HepG2 (cell line): ENCODE results near the gene CD79A. TPM values are rescaled to one million over a fixed set of nuclear protein-coding genes. Genes with fewer than 3 reads are reported as not detected.

Source experiments
- ARHGAP35 ChIP-seq: sonication (generic); formaldehyde crosslinking; IDR thresholded peaks from 2 replicates; pipeline ENCODE4 v1.9.0; 2022; ENCODE audit warnings: mild to moderate bottlenecking, inconsistent platforms, moderate library complexity, missing genetic modification reagents, borderline replicate concordance
- EHMT2 ChIP-seq: fragments of 200-600 bp; sonication (generic); IDR thresholded peaks from 2 replicates; pipeline ENCODE4 v1.7.0; 2017; ENCODE audit warnings: antibody characterized with exemption, low read depth, low read length, borderline replicate concordance
- FLYWCH1 ChIP-seq: sonication (generic); formaldehyde crosslinking; IDR thresholded peaks from 2 replicates; pipeline ENCODE4 v1.8.1; 2023; ENCODE audit warnings: mild to moderate bottlenecking, missing genetic modification reagents
- GLI4 ChIP-seq: sonication (generic); formaldehyde crosslinking; IDR thresholded peaks from 2 replicates; pipeline ENCODE4 v1.5.1; 2020; ENCODE audit warnings: missing genetic modification reagents, mild to moderate bottlenecking, moderate library complexity, borderline replicate concordance
- PITX1 ChIP-seq: sonication (generic); formaldehyde crosslinking; IDR thresholded peaks from 2 replicates; pipeline ENCODE4 v1.5.1; 2020; ENCODE audit warnings: mild to moderate bottlenecking, missing genetic modification reagents
- STAT5B ChIP-seq: sonication (generic); formaldehyde crosslinking; IDR thresholded peaks from 2 replicates; pipeline ENCODE4 v1.4.0; 2020; ENCODE audit warnings: missing genetic modification reagents
- TFAP4 ChIP-seq: sonication (generic); IDR thresholded peaks from 2 replicates; pipeline ENCODE4 v1.6.1; 2016; ENCODE audit warnings: low read depth, borderline replicate concordance
- ZBTB37 ChIP-seq: sonication (generic); formaldehyde crosslinking; IDR thresholded peaks from 2 replicates; pipeline ENCODE4 v1.4.0; 2020; ENCODE audit warnings: mild to moderate bottlenecking, missing genetic modification reagents
- ZFAT ChIP-seq: sonication (generic); formaldehyde crosslinking; conservative IDR thresholded peaks from 2 replicates; pipeline ENCODE4 v1.8.1; 2023; ENCODE audit warnings: missing genetic modification reagents, inconsistent platforms
- ZNF142 ChIP-seq: sonication (generic); formaldehyde crosslinking; IDR thresholded peaks from 2 replicates; pipeline ENCODE4 v1.4.0; 2020; ENCODE audit warnings: missing genetic modification reagents
- ZNF609 ChIP-seq: sonication (generic); formaldehyde crosslinking; IDR thresholded peaks from 2 replicates; pipeline ENCODE4 v1.4.0; 2020; ENCODE audit warnings: mild to moderate bottlenecking, missing genetic modification reagents, borderline replicate concordance
- ZNF782 ChIP-seq: sonication (generic); formaldehyde crosslinking; IDR thresholded peaks from 2 replicates; pipeline ENCODE4 v1.4.0; 2020; ENCODE audit warnings: missing genetic modification reagents, mild to moderate bottlenecking, borderline replicate concordance
- polyA plus RNA-seq, 8 experiments: library from polyadenylated mRNA; depleted of rRNA in 3 of 8; stranded (reverse) in 7 of 8; unstranded in 1 of 8; fragments of >200 nt; fragmentation: Illumina TruSeq in 4 of 8; extraction: Trizol in 4 of 8; gene quantifications; 2 replicates each; pipeline versions ENCODE4 v1.2.1 to v1.2.3, GENCODE V29; 2011 to 2016; ENCODE audit warnings: low read depth in 4 of 8, missing spikeins in 1 of 8, mixed read lengths in 1 of 8; ENCODE audit not compliant: insufficient read depth in 1 of 8
- total RNA-seq, 5 experiments: library from RNA; depleted of rRNA; stranded (reverse); fragments of >200 nt; fragmentation: Illumina TruSeq; extraction: Trizol; gene quantifications; 2 replicates each; pipeline ENCODE4 v1.2.3, GENCODE V29; 2016; ENCODE audit warnings: low read depth in 1 of 5

The CD79A gene
- total and polyA plus RNA-seq, 2 of the 13 experiments (the other 11 are each of a cell fraction or from before 2014, with no cell fraction given), result 0.24 to 0.33 TPM

- TF ChIP-seq ZNF609 (CRISPR knock-in tag) (no peak; the same call in 1 of the 2 replicates), ARHGAP35 (CRISPR knock-in tag) (peak; percentile 36; the same call in 1 of the 2 replicates), EHMT2 (no peak; the same call in 1 of the 2 replicates), TFAP4 (peak; percentile 69; the same call in 1 of the 2 replicates), ZNF782 (CRISPR knock-in tag) (no peak), ZBTB37 (CRISPR knock-in tag) (0 out of 2 replicates have a peak, but pooled peaks have one; percentile 1), FLYWCH1 (CRISPR knock-in tag) (no peak), PITX1 (CRISPR knock-in tag) (peak; percentile 25; the same call in 1 of the 2 replicates), ZNF142 (CRISPR knock-in tag) (no peak), STAT5B (CRISPR knock-in tag) (no peak), GLI4 (CRISPR knock-in tag) (no peak), ZFAT (CRISPR knock-in tag) (no peak)
Observed at GRCh38 chr19:41883821-41884733, 7.0 kb downstream of the CD79A start (continued).
